ENCODE measurements around the gene POLR3K. TPM values are rescaled to one million over a fixed set of nuclear protein-coding genes. Genes with fewer than 3 reads are reported as not detected.
"Not testable (repeated sequence)": the region's sequence is repeated elsewhere in the genome, so short reads cannot be mapped to it uniquely, and the experiment has no call there.

POLR3K gene
- total RNA-seq, 1 donor from 2014 or later = 2.8 TPM

GRCh38 chr16:63998-64913 lies 10.8 kb upstream of the POLR3K start:
- DNase-seq = no peak

- DNase-seq = no peak
Observed at GRCh38 chr16:63466-63865, 10.1 kb upstream of the POLR3K start.

GRCh38 chr16:62968-63391 lies 9.6 kb upstream of the POLR3K start:
- no peak for DNase-seq

GRCh38 chr16:62283-62967 lies 9.0 kb upstream of the POLR3K start:
- DNase-seq = no peak

- no peak for DNase-seq
Observed at GRCh38 chr16:61879-62281, 8.5 kb upstream of the POLR3K start.

GRCh38 chr16:60929-61878 lies 7.8 kb upstream of the POLR3K start:
- DNase-seq = no peak

- no peak for DNase-seq
Observed at GRCh38 chr16:60166-60565, 6.8 kb upstream of the POLR3K start.

- no peak for DNase-seq
Observed at GRCh38 chr16:59440-60059, 6.1 kb upstream of the POLR3K start.

- no peak for DNase-seq
Observed at GRCh38 chr16:58491-59439, 5.4 kb upstream of the POLR3K start.

GRCh38 chr16:57711-58110 lies 4.3 kb upstream of the POLR3K start:
- no peak for DNase-seq

GRCh38 chr16:56231-56927 lies 3.0 kb upstream of the POLR3K start:
- no peak for DNase-seq

GRCh38 chr16:55571-56136 lies 2.2 kb upstream of the POLR3K start:
- DNase-seq = no peak

GRCh38 chr16:54237-54581 lies 801 bp upstream of the POLR3K start:
- no peak for DNase-seq

GRCh38 chr16:50769-51591 lies 2.4 kb downstream of the POLR3K start:
- DNase-seq = no peak

GRCh38 chr16:47234-47633 lies 6.2 kb downstream of the POLR3K start:
- no peak for DNase-seq

GRCh38 chr16:46510-46909 lies 6.9 kb downstream of the POLR3K start:
- not testable (repeated sequence) for DNase-seq

- no peak for DNase-seq
Observed at GRCh38 chr16:45454-45853, 8.0 kb downstream of the POLR3K start.

- no peak for DNase-seq
Observed at GRCh38 chr16:44655-45054, 8.8 kb downstream of the POLR3K start.

- no peak for DNase-seq
Observed at GRCh38 chr16:43294-43693, 10.1 kb downstream of the POLR3K start.
